Mononuclear cell (primary cell): ENCODE measurements around the gene UVRAG. TPM values are rescaled to one million over a fixed set of nuclear protein-coding genes. Genes with fewer than 3 reads are reported as not detected.
A peak's percentile ranks its signal among the peaks of the same experiment; 100 is the strongest.

Experiments
- H3K27me3 ChIP-seq: 2 replicates; pipeline ENCODE4 v1.6.0; 2011; ENCODE audit warnings: low read length, control low read depth; ENCODE audit not compliant: insufficient read depth
- H3K4me1 ChIP-seq: 2 replicates; pipeline ENCODE4 v1.5.1; 2011; ENCODE audit warnings: mild to moderate bottlenecking, low read length, control low read depth; ENCODE audit not compliant: insufficient read depth
- H3K4me3 ChIP-seq: 2 replicates; pipeline ENCODE4 v1.5.1; 2011; ENCODE audit warnings: mild to moderate bottlenecking, low read length, moderate library complexity
- H3K9me3 ChIP-seq: 2 replicates; pipeline ENCODE4 v1.5.1; 2011; ENCODE audit warnings: low read depth, mild to moderate bottlenecking, control low read depth, low read length
- total RNA-seq: library from RNA; depleted of rRNA; stranded (reverse); fragments of >200 nt; gene quantifications from one replicate; pipeline ENCODE4 v1.2.3, GENCODE V29; 2012

Gene UVRAG
- total RNA-seq, 1 donor: 42.5 TPM

- Histone ChIP-seq H3K9me3 (no peaks in the 10 kb centered on the region), H3K4me3 (no peak overlapping the region), H3K27me3 (no peaks in the 10 kb centered on the region), H3K4me1 (peaks cover 55% of the 10 kb centered on the region)
Measured at GRCh38 chr11:75812542-75813040, 2.4 kb upstream of the UVRAG start.

- Histone ChIP-seq H3K4me1 (peaks cover 60% of the 10 kb centered on the region), H3K9me3 (no peaks in the 10 kb centered on the region), H3K4me3 (no peak overlapping the region), H3K27me3 (no peaks in the 10 kb centered on the region)
Measured at GRCh38 chr11:75813124-75813523, 1.9 kb upstream of the UVRAG start.

- Histone ChIP-seq H3K4me3 (no peak overlapping the region), H3K4me1 (peaks cover 61% of the 10 kb centered on the region), H3K27me3 (no peaks in the 10 kb centered on the region), H3K9me3 (no peaks in the 10 kb centered on the region)
Measured at GRCh38 chr11:75813622-75814039, 1.4 kb upstream of the UVRAG start.

DNA sequence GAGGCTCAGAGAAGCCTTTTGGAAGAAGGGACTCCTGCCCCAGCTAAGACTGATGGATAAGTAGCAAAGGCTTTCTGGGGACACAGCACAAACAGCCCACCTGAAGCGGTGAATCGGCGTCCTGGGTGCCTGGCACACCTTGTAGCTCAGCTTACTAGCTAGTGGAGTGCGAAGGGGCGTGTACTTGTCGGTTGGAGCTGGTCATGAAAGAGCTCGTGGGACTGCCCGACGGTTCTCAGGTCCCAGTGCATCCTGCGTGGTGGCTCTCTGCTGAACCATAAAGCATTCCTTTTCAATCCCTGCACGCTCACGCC is 690 bp upstream of the UVRAG start:
- Histone ChIP-seq H3K27me3 (no peaks in the 10 kb centered on the region), H3K9me3 (no peaks in the 10 kb centered on the region), H3K4me3 (peak overlapping the region; percentile 84), H3K4me1 (peaks cover 63% of the 10 kb centered on the region)

GRCh38 chr11:75815345-75816168 is 547 bp downstream of the UVRAG start:
- Histone ChIP-seq H3K27me3 (no peaks in the 10 kb centered on the region), H3K9me3 (no peaks in the 10 kb centered on the region), H3K4me1 (peaks cover 61% of the 10 kb centered on the region), H3K4me3 (peak overlapping the region; percentile 84)

GRCh38 chr11:75816561-75817239 is 1.7 kb downstream of the UVRAG start:
- Histone ChIP-seq H3K4me1 (peaks cover 61% of the 10 kb centered on the region), H3K9me3 (no peaks in the 10 kb centered on the region), H3K4me3 (peak overlapping the region; percentile 84), H3K27me3 (no peaks in the 10 kb centered on the region)

GRCh38 chr11:75820645-75821044 is 5.6 kb downstream of the UVRAG start:
- no peaks in the 10 kb centered on the region for H3K9me3 ChIP-seq
- no peak overlapping the region for H3K4me3 ChIP-seq
- no peaks in the 10 kb centered on the region for H3K27me3 ChIP-seq
- peaks cover 88% of the 10 kb centered on the region for H3K4me1 ChIP-seq

GRCh38 chr11:75821202-75821601 is 6.2 kb downstream of the UVRAG start:
- no peak overlapping the region for H3K4me3 ChIP-seq
- H3K27me3 ChIP-seq: no peaks in the 10 kb centered on the region
- peaks cover 89% of the 10 kb centered on the region for H3K4me1 ChIP-seq
- no peaks in the 10 kb centered on the region for H3K9me3 ChIP-seq

GRCh38 chr11:75822541-75822940 is 7.5 kb downstream of the UVRAG start:
- H3K4me1 ChIP-seq: peaks cover 89% of the 10 kb centered on the region
- no peaks in the 10 kb centered on the region for H3K9me3 ChIP-seq
- no peaks in the 10 kb centered on the region for H3K27me3 ChIP-seq
- no peak overlapping the region for H3K4me3 ChIP-seq

GRCh38 chr11:75823415-75823814 is 8.4 kb downstream of the UVRAG start:
- peaks cover 85% of the 10 kb centered on the region for H3K4me1 ChIP-seq
- no peaks in the 10 kb centered on the region for H3K9me3 ChIP-seq
- H3K27me3 ChIP-seq: no peaks in the 10 kb centered on the region
- H3K4me3 ChIP-seq: no peak overlapping the region

DNA sequence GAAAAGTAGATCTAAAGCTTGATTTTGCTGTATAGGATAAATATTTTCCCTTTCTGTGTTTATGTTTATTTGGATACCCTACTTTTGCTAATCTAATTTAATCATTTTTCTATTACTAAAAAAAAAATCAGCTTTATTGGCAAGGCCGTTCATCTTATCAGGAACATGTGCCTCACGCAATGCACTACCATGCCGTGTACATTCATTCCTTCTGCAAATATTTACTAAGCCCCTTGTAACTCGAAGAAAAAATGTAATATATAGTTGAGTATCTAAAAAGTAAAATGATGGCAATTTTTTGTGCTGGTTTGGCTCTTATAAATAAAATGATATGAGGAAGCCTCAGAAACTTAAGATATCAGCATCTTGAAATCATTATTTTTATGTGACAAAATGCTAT is 8.9 kb downstream of the UVRAG start:
- Histone ChIP-seq H3K27me3 (no peaks in the 10 kb centered on the region), H3K9me3 (no peaks in the 10 kb centered on the region), H3K4me1 (peaks cover 83% of the 10 kb centered on the region), H3K4me3 (no peak overlapping the region)

- H3K27me3 ChIP-seq: no peaks in the 10 kb centered on the region
- H3K9me3 ChIP-seq: no peaks in the 10 kb centered on the region
- peaks cover 60% of the 10 kb centered on the region for H3K4me1 ChIP-seq
- H3K4me3 ChIP-seq: no peak overlapping the region
Measured at GRCh38 chr11:75826461-75827230, 11.6 kb downstream of the UVRAG start.

DNA sequence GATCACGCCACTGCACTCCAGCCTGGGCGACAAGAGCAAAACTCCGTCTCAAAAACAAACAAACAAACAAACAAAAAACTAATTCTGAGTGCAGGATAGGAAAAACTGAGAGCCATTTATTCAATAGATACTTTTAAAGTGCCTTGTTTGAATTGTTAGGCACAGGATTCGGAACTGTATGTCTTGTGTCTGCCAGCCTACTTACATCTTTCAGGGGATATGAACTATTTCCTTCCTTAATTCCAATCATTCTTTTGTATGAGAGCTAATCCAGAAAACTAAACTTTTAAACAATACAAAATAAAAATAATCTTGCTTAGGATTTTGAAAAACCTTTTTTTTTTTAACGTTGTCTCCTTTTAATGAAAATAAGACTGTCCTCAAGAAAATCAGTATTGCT is 12.6 kb downstream of the UVRAG start:
- peaks cover 51% of the 10 kb centered on the region for H3K4me1 ChIP-seq

DNA sequence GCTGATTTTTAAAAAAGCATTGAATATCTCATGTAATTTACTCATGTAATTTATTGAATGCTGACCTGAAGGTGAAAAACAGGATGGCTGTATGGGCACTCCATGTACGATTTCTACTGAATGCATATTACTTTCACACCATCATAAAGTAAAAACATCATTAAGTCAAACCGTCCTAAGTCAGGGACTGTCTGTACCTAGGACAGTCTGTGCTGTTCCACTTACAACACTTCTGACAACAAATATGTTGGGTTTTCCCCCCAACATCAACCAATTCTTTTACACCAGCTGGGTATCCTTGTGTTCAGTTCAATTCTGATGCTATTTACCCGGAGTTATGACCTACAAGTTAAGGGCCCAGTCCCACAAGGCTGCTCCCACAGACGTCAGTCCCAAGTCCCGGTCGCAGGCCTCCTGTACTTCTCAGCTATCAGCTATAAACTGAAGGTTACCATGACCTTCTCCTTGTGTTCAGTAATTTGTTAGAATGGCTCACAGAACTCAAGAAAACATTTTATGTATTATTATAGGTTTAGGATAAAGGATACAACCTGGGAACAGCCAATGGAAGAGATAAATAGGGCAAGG is 17.0 kb downstream of the UVRAG start:
- Histone ChIP-seq H3K4me3 (no peak overlapping the region), H3K4me1 (peaks cover 28% of the 10 kb centered on the region), H3K9me3 (no peaks in the 10 kb centered on the region), H3K27me3 (no peaks in the 10 kb centered on the region)

More for the DNA sequence above, 12.6 kb downstream of the UVRAG start:
- Histone ChIP-seq H3K4me3 (no peak overlapping the region), H3K27me3 (no peaks in the 10 kb centered on the region), H3K9me3 (no peaks in the 10 kb centered on the region)

DNA sequence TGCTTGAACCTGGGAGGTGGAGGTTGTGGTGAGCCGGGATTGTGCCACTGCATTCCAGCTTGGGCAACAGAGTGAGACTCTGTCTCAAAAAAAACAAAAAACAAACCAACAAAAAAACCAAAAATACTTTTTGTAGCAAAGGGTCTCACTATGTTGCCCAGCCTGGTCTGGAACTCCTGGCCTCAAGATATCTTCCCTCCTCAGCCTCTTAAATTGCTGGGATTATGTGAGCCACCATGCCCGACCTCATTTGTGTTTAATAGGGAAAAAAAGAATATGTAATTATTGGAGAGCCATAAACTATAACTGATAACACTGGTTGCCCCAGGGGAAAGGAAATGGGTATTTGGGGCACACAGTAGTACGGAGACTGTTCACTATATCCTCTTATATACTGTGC is 19.7 kb downstream of the UVRAG start:
- H3K9me3 ChIP-seq: no peaks in the 10 kb centered on the region
- H3K27me3 ChIP-seq: no peaks in the 10 kb centered on the region
- H3K4me3 ChIP-seq: no peak overlapping the region
- H3K4me1 ChIP-seq: peaks cover 33% of the 10 kb centered on the region
